ENCODE results near the gene TAF5L.

GRCh38 chr1:229643996-229644745, 18.2 kb upstream of the TAF5L start:
- TF ChIP-seq, protein P1, sequence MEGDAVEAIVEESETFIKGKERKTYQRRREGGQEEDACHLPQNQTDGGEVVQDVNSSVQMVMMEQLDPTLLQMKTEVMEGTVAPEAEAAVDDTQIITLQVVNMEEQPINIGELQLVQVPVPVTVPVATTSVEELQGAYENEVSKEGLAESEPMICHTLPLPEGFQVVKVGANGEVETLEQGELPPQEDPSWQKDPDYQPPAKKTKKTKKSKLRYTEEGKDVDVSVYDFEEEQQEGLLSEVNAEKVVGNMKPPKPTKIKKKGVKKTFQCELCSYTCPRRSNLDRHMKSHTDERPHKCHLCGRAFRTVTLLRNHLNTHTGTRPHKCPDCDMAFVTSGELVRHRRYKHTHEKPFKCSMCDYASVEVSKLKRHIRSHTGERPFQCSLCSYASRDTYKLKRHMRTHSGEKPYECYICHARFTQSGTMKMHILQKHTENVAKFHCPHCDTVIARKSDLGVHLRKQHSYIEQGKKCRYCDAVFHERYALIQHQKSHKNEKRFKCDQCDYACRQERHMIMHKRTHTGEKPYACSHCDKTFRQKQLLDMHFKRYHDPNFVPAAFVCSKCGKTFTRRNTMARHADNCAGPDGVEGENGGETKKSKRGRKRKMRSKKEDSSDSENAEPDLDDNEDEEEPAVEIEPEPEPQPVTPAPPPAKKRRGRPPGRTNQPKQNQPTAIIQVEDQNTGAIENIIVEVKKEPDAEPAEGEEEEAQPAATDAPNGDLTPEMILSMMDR (IDR thresholded peaks at IDR 0.05; ENCODE audit: poor library complexity) = no peak
- TF ChIP-seq EZH2phosphoT487 (IDR thresholded peaks at IDR 0.05; ENCODE audit: low read depth, severe bottlenecking, unreplicated experiment) = no peak
- TF ChIP-seq EZH2 (IDR thresholded peaks at IDR 0.05; ENCODE audit: borderline replicate concordance) = no peak

Data from hepatocyte (in vitro differentiated cells).